CD4-positive, alpha-beta T cell treated with Interleukin-17A for 4 hours (primary cell): ENCODE data around the gene CFAP221.

Experiments used
- DNase-seq: peaks from one replicate; pipeline ENCODE4 v3.0.0-alpha.2; 2020; ENCODE audit warnings: mixed read lengths

The CFAP221 gene

GRCh38 chr2:119537792-119538191 is 6.5 kb upstream of the CFAP221 start:
- no peak for DNase-seq

- DNase-seq: no peak
Measured at GRCh38 chr2:119541476-119541875, 2.8 kb upstream of the CFAP221 start.

DNA sequence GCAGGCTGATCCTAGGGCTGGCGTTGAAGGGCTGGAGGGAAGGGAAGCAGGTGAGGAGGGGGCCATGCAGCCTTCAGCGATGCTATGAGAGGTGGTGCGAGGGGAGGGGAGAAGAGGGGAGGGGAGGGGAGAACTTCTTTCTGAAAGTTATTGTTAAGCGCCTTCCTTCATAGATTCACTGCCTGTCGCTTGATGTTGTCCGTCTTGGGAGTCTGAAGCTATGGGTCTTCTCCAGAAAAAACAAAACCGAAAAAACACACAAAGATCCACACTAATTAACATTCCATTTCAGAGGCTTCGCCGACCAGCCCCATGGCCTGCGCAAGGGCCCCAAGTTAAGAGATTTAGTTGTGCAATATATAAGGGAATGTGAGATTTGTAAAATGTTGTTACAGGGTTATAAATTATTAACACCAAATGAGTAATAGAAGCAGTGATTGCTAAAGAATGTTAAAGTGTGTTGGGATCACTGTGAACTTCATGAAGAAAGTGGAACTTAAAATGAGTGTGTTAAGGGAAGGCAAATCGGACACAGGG is 758 bp downstream of the CFAP221 start:
- DNase-seq: no peak

DNA sequence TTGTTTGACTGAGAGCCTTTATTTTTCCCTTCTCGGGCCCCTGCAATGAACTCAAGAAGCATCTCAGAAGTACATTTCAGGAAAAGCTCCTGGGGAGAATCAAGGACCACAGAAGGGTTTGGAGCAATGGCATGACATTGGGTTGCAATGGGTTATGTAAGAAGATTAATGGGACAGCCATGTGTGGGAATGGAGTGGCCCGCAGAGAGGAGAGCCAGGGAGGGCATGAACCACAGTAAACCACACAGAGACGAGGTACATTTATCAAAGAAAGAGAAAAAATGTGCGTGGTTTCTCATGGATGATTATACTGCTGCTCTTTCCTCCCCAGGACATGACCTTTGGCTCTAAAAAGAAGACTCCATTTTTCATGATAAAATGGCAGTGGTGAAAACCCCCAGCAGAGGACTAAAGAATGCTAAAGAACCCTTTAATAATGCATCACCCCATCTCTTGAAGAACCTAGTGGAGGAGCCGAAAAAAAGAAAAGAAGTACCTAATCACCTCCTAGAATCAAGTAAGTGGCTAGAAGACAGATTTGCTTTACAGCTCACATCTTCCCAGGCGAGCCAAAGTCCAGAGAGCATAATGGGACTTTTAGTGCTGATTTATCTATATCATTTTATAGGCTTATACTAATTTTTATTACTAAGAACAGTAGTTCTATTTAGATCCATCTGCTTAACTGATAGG is 1.7 kb downstream of the CFAP221 start:
- DNase-seq: no peak

DNA sequence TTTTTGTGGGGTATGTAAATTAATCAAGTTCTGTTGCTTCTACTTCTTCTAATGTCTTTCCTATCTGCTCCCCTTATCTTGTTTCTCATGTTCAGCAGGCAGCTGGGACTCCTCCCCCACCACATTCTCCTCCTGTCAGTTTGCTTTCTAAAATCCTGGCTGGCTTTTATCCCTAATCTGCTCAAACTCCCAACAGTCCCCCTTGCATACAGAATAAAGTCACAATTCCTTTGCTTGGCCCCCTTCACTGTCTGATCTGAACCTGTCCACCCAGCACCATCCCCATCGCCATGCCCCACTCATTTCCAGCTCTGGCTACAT is 2.2 kb downstream of the CFAP221 start:
- DNase-seq: no peak

DNA sequence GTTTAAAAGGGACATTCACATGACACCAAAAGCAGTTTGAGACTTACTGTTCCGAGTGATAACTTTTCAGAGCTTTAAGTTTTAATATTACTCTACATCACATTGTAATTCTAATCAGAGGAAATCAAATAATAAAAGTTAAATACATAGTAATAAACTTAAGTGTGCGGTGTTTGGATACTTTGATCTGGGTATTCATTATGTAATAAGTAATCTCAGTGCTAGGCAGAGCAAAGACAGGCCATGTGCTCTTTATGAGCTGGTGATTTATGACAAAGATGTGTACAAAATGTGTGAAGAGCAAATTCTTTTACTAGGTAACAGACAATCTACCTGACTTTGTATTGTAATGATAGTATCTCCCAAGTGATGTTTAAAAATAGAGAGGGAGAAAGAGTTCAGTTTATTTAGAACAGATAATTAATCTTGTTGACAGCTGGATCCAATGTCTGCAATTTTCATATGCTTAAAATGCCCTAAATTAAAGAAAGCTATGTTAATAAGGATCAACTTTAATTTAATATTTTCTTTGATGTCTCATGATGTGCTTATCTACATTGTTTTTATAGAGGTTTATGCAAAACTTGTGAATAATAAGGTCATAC is 4.4 kb downstream of the CFAP221 start:
- DNase-seq: no peak

DNA sequence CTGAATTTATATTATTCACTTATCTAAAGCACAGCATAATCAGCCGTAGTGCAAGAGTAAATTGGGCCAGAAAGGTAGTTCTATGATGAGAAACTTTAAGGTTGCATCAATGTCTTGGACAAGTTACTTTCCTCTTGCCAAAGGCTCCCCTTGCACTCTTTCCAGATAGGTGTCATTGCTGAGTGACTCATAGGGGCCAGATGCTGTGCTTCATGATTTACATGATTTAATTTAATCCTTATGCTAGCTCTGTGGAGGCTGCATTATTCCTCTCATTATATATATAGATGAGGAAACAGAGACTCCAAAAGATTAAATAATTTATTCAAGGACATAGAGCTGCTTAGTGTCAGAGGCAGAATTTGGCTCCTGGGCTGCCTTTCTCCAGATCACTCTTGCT is 5.0 kb downstream of the CFAP221 start:
- no peak for DNase-seq

- DNase-seq: no peak
Measured at GRCh38 chr2:119550346-119550745, 6.1 kb downstream of the CFAP221 start.

- DNase-seq: no peak
Measured at GRCh38 chr2:119550856-119551255, 6.6 kb downstream of the CFAP221 start.

- DNase-seq: no peak
Measured at GRCh38 chr2:119552902-119553301, 8.7 kb downstream of the CFAP221 start.

GRCh38 chr2:119553687-119554344 is 9.6 kb downstream of the CFAP221 start:
- no peak for DNase-seq

- no peak for DNase-seq
Measured at GRCh38 chr2:119565481-119565880, 21.2 kb downstream of the CFAP221 start.

- no peak for DNase-seq
Measured at GRCh38 chr2:119567292-119567691, 23.0 kb downstream of the CFAP221 start.

DNA sequence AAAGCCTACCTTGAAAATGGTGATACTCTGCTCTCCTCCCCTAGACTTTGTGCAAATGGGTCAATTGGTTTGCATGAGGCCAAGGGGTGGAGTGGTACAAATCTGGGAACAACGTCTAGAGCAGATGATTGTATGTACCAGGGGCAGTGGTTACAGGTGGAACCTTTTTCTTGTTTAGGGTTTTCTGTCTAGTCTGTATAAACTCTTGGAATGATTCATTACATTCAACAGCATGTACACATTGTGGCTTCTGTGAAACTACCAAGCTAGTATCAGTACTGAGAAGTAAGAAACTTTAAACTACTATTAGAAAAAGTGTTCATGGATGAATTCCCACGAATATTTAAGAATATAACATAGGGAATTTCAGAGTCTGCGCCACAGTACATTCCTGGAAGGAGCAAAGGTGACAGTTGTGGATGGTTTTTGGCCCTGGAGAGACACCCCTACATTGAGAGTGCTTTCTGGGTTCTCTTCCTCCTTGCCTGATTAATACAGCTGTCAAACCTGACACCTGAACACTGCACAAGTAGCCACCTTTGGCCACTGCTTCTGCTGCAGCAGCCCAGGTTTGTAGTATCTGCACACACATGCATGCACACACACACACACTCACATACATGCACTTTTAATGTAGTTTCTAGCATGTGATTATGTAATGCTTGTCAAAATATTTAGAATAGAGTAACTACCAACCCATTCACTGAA is 30.0 kb downstream of the CFAP221 start:
- DNase-seq: no peak

DNA sequence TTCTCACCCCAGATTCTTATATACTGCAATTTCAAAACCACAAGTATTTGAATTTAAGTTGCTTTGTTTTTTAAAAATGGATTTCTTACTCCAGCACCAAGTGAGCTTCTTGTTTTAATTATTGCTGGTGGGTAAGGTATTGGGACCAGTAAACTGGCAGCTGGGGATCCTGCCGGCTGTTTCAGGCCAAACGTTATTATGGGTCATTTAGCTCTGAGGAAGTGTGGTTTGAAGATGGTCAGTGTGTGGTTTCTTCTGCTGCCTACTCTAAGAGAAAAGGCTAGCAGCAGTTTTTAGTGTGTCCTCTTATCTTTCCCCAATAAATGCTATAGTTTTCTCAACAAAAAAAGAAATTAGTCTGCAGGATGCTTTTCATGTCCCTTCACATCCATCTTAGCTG is 30.6 kb downstream of the CFAP221 start:
- no peak for DNase-seq

DNA sequence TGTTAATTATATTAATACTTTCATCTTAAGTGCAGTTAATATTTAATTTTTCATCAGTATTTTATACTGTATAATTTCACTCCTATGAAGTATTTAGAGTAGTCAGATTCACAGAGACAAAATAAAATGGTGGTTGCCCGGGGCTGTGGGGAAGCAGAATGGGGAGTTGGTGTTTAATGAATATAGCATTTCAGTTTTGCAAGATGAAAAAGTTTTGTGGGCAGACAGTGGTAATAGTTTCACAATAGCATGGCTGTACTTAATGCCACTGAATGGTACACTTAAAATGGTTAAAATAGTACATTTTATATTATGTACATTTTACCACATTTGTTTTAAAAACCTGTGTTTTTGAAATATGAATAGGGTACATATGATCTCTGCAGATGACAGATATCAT is 31.2 kb downstream of the CFAP221 start:
- no peak for DNase-seq

DNA sequence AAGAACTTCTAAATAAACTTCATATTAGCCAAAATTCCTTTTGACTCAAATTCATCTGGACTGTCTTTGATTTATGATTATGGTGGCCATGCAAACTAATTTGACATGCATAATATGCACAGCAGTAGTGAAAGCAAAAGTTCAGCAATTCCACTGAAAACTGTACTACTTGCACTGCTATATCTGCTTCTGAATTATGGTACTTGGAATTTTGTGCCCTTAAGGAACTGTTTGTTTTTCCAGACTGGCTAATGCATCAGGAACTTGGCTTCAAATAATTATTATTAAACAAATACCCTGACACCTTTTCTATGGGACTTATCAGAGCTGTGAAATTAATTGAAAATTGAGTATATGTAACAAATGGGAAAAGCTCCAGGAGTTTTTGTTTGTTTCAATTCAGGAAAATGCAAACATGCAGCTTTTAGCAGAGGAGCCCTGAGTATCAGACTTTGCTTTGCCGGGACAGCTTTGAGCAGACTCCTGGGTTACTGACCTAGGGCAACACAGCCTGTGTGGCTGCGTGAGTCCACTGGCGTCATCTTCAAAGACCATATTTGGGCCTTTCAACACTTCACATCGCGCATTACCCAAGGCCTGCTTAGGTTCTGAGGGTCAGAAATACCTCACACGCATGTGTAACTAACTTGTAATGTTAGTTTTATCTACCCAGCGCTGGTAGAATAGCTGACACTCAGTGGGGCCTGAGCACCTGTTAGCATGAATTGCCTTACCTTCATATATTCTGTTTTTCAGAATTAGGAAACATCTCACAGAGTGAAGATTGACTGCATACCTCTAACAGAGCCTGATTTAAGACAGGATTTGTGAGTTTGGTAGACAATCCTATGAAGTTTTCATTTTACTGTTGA is 35.4 kb downstream of the CFAP221 start:
- no peak for DNase-seq

GRCh38 chr2:119580550-119581072 is 36.4 kb downstream of the CFAP221 start:
- DNase-seq: no peak

- no peak for DNase-seq
Measured at GRCh38 chr2:119583291-119583690, 39.0 kb downstream of the CFAP221 start.

DNA sequence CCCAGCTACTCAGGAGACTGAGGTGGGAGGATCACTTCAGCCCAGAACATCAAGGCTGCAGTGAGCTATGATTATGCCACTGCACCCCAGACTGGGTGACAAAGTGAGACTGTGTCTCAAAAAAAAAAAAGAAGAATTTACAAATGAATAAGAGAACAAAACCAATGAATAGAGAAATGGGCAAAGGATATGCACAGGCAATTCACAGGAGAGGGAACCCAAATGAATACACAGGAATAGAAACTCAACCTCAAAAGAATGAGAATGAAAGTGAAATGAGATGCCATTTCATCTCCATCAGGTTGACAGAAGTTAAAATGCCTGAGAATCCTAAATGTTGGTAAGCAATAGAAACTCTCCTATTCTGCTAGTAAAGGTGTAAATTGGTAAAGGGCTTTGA is 40.2 kb downstream of the CFAP221 start:
- no peak for DNase-seq

GRCh38 chr2:119586085-119586484 is 41.8 kb downstream of the CFAP221 start:
- no peak for DNase-seq

- DNase-seq: no peak
Measured at GRCh38 chr2:119590873-119591272, 46.6 kb downstream of the CFAP221 start.
